Gastrocnemius medialis (tissue), 4 donors: Measurements from ENCODE around the gene SORBS1. TPM values are rescaled to one million over a fixed set of nuclear protein-coding genes. Genes with fewer than 3 reads are reported as not detected.

ENCODE experiments used
- ATAC-seq, 2 donors: fragments of 150-250 bp; one replicate each; pipeline ENCODE4 v1.9.1; 2016
- DNase-seq, 2 donors: peaks; one replicate each; pipeline ENCODE4 v3.0.0-alpha.2; 2019
- H3K27ac ChIP-seq, 4 donors: fragments of 200-600 bp; sonication (generic); 1 replicate in 1 of 4; 2 replicates in 3 of 4; pipeline ENCODE4 v1.5.1; 2016 to 2018; ENCODE audit warnings: mild to moderate bottlenecking in 2 of 4, moderate library complexity in 1 of 4
- H3K27me3 ChIP-seq, 3 donors: fragments of 200-600 bp; sonication (generic) in 2 of 3; 1 replicate in 1 of 3; 2 replicates in 2 of 3; pipeline versions ENCODE4 v1.5.1 to v1.6.0; 2016 to 2019; ENCODE audit warnings: mild to moderate bottlenecking in 1 of 3, moderate library complexity in 1 of 3
- H3K36me3 ChIP-seq, 2 donors: fragments of 200-600 bp; sonication (generic) in 1 of 2; one replicate each; pipeline ENCODE4 v1.5.1; 2017 to 2018
- H3K4me1 ChIP-seq, 2 donors: fragments of 200-600 bp; sonication (generic) in 1 of 2; one replicate each; pipeline ENCODE4 v1.5.1; 2016 to 2017; ENCODE audit warnings: mild to moderate bottlenecking in 2 of 2
- H3K4me3 ChIP-seq, 4 donors: fragments of 200-600 bp; sonication (generic) in 3 of 4; 1 replicate in 1 of 4; 2 replicates in 3 of 4; pipeline ENCODE4 v1.5.1; 2016 to 2019; ENCODE audit warnings: mild to moderate bottlenecking in 2 of 4
- H3K9me3 ChIP-seq, 3 donors: fragments of 200-600 bp; sonication (generic) in 2 of 3; 1 replicate in 1 of 3; 2 replicates in 2 of 3; pipeline ENCODE4 v1.5.1; 2016 to 2019
- POLR2A ChIP-seq, 2 donors: fragments of 450-650 bp; IDR thresholded peaks; one replicate each; pipeline ENCODE4 v1.6.1; 2017; ENCODE audit warnings: antibody characterized with exemption in 2 of 2, mild to moderate bottlenecking in 2 of 2, moderate library complexity in 2 of 2
- in situ Hi-C, 4 donors: fragments of 200-750 bp; cut with MboI; loops; one replicate each; pipeline versions ENCODE4 v1.15.0 to v1.8.0; 2017; ENCODE audit warnings: low sequenced_read_pairs in 4 of 4
- intact Hi-C: fragments of 100-400 bp; cut with DNase I; formaldehyde crosslinking; loops from one replicate; pipeline ENCODE4 v1.15.1; 2023; ENCODE audit warnings: low total_unique reads
- total RNA-seq, 4 donors: library from RNA; depleted of rRNA; stranded (reverse); fragments of >200 nt; gene quantifications; one replicate each; pipeline versions ENCODE4 v1.1.0 to v1.2.3, GENCODE V29; 2016
- TF ChIP-seq, protein P1 (sequence below), 5 experiments: fragments of 450-650 bp in 3 of 5; fragments of 200-600 bp in 2 of 5; sonication (generic) in 2 of 5; IDR thresholded peaks in 4 of 5; conservative IDR thresholded peaks in 1 of 5; 1 replicate in 4 of 5; 2 replicates in 1 of 5; pipeline ENCODE4 v1.5.1; 2016 to 2019; ENCODE audit warnings: antibody characterized with exemption in 5 of 5, mild to moderate bottlenecking in 3 of 5, moderate library complexity in 3 of 5

The SORBS1 gene
- total RNA-seq, 4 donors from 2014 or later = 146 to 331 (median 186) TPM

DNA sequence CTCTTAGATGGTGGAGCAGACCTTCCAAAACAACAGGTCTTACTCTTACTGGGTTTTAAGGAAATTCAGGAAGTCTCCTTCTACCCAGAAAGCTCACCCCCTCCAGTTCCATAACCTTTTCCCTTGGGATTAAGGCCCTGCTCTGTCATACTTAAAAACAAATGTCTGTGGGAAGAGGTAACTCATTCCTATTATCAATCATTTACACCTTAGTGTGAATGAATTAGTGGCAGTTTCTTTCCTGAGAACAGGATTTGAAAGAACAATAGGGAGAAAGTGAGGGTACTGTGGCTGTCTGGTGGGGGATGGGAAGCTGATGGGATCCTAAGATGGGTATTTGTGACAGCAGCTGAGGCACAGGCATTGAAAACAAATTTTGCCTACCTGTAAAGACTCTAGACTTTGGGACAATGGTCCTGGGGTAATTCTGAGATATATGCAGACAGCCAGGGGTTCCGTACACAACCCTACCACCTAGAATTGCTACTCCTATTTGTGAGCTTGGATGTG is 248.1 kb downstream of the SORBS1 start:
- ATAC-seq (no peak), DNase-seq (no peak)
- Histone ChIP-seq H3K27ac (peak overlapping the region; percentile 33 to 68 (median 46)), H3K9me3 (no peaks in the 10 kb centered on the region), H3K4me1 (peaks cover 34 to 40% of the 10 kb centered on the region in 2 donors), H3K36me3 (peaks cover 0 to 27% of the 10 kb centered on the region in 2 donors), H3K27me3 (no peaks in the 10 kb centered on the region), H3K4me3 (no peak overlapping the region)
- in situ Hi-C loops = no loop called here
- TF ChIP-seq, protein P1, sequence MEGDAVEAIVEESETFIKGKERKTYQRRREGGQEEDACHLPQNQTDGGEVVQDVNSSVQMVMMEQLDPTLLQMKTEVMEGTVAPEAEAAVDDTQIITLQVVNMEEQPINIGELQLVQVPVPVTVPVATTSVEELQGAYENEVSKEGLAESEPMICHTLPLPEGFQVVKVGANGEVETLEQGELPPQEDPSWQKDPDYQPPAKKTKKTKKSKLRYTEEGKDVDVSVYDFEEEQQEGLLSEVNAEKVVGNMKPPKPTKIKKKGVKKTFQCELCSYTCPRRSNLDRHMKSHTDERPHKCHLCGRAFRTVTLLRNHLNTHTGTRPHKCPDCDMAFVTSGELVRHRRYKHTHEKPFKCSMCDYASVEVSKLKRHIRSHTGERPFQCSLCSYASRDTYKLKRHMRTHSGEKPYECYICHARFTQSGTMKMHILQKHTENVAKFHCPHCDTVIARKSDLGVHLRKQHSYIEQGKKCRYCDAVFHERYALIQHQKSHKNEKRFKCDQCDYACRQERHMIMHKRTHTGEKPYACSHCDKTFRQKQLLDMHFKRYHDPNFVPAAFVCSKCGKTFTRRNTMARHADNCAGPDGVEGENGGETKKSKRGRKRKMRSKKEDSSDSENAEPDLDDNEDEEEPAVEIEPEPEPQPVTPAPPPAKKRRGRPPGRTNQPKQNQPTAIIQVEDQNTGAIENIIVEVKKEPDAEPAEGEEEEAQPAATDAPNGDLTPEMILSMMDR (IDR thresholded peaks at IDR 0.05 in 4 of 5, conservative IDR thresholded peaks at IDR 0.05 in 1 of 5) = no peak
- TF ChIP-seq POLR2A (IDR thresholded peaks at IDR 0.05) = no peak
- intact Hi-C loops = no loop called here

GRCh38 chr10:95312257-95312656 is 248.9 kb downstream of the SORBS1 start:
- DNase-seq (peak in 1 of 2 donors; percentile 52), ATAC-seq (peak in 1 of 2 donors; percentile 47)
- Histone ChIP-seq H3K27me3 (no peaks in the 10 kb centered on the region), H3K27ac (peak overlapping the region; percentile 33 to 68 (median 46)), H3K36me3 (peaks cover 0 to 19% of the 10 kb centered on the region in 2 donors), H3K9me3 (no peaks in the 10 kb centered on the region), H3K4me1 (peaks cover 34 to 40% of the 10 kb centered on the region in 2 donors), H3K4me3 (no peak overlapping the region)
- in situ Hi-C loops = no loop called here
- TF ChIP-seq, protein P1 (IDR thresholded peaks at IDR 0.05 in 4 of 5, conservative IDR thresholded peaks at IDR 0.05 in 1 of 5) = no peak
- no peak for TF ChIP-seq POLR2A (IDR thresholded peaks at IDR 0.05)
- intact Hi-C loops = no loop called here

DNA sequence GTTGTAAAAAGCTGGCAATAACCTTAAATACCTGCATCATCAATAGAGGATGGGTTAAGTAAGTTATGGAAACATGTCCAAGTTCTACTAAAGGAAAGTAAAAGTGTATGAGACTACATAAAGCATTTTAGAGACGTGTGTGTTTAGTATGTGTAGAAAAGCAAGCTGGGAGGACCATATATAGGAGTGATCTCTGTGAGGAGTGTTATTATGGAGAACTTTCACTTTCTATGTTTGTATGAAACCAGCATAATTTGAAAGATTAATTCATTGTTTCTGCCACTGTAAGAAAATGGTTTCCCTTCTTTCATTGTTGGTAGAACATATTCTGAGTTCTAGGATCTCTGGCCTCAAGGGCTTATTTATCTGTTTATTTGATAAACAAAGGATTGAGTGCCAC is 251.2 kb downstream of the SORBS1 start:
- TF ChIP-seq, protein P1 (IDR thresholded peaks at IDR 0.05 in 4 of 5, conservative IDR thresholded peaks at IDR 0.05 in 1 of 5) = no peak
- no peak for TF ChIP-seq POLR2A (IDR thresholded peaks at IDR 0.05)
- Histone ChIP-seq H3K36me3 (peaks cover 0 to 16% of the 10 kb centered on the region in 2 donors), H3K27ac (peak overlapping the region; percentile 17 to 69 (median 68)), H3K4me3 (no peak overlapping the region), H3K4me1 (peaks cover 32 to 34% of the 10 kb centered on the region in 2 donors), H3K9me3 (no peaks in the 10 kb centered on the region), H3K27me3 (no peaks in the 10 kb centered on the region)
- ATAC-seq (no peak), DNase-seq (no peak)
- in situ Hi-C loops (no loop called here), intact Hi-C loops (no loop called here)

DNA sequence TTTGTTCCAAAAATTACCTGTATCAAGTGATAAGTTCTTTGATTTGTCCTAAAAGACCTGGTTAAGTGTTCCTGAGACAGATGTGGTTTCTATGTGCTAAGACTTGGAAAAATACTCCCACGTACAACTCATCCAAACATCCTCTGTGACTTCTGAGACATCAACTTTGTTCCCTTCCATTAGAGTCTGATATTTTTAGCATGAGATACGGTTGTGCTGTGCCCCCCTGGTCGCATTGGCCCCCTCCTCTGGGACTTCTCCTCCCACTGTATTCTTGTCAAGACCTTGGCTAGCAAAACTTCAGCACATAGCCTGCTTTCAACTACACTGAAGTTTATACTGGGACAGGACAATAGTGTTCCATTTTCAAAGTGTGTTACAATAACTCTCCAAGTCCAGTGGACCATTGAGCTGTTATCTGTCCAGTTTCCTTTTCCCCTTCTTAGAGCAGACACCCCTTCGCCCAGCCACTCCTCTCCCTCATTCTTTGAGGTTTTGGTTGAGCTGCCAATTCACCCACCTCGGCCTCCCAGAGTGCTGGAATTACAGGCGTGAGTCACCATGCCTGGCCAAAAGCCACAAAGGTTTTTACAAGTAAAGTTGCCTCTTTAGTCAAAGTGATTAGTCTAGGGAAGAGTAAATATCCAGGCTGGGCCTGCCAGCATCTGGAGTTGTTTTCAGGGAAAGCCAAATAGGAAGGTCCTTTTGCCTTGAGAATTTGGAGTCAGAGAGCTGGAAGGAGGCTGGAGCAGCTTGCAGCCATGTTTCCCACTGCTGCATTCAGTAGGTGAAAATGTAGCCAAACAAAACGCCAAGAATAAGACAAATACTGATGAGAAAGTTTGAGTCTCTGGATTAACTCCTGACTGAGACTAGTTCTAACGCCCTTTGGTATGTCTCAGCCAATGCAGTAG is 252.5 kb downstream of the SORBS1 start:
- Histone ChIP-seq H3K27ac (peak overlapping the region; percentile 67 to 69 (median 68)), H3K9me3 (no peaks in the 10 kb centered on the region), H3K36me3 (peaks cover 0 to 3% of the 10 kb centered on the region in 2 donors), H3K4me3 (no peak overlapping the region), H3K27me3 (no peaks in the 10 kb centered on the region), H3K4me1 (peaks cover 22 to 28% of the 10 kb centered on the region in 2 donors)
- TF ChIP-seq POLR2A (IDR thresholded peaks at IDR 0.05) = no peak
- TF ChIP-seq, protein P1 (IDR thresholded peaks at IDR 0.05 in 4 of 5, conservative IDR thresholded peaks at IDR 0.05 in 1 of 5) = no peak
- DNase-seq (peak; percentile 51 to 79), ATAC-seq (peak; percentile 41 to 70)
- in situ Hi-C loops (no loop called here), intact Hi-C loops (no loop called here)
